GM10266 (cell line): ENCODE data around the gene SCUBE1.

ENCODE experiments used
- DNase-seq: peaks from one replicate; pipeline ENCODE4 v3.0.0; 2012; ENCODE audit errors: extremely low spot score
- TF ChIP-seq, protein P1 (sequence below): IDR thresholded peaks from 2 replicates; pipeline ENCODE4 v1.5.1; 2012; ENCODE audit warnings: mild to moderate bottlenecking, low read depth; ENCODE audit not compliant: control insufficient read depth, insufficient read depth; ENCODE audit errors: missing control alignments

SCUBE1 gene

GRCh38 chr22:43325176-43325575, 18.0 kb downstream of the SCUBE1 start:
- DNase-seq: no peak
- TF ChIP-seq, protein P1, sequence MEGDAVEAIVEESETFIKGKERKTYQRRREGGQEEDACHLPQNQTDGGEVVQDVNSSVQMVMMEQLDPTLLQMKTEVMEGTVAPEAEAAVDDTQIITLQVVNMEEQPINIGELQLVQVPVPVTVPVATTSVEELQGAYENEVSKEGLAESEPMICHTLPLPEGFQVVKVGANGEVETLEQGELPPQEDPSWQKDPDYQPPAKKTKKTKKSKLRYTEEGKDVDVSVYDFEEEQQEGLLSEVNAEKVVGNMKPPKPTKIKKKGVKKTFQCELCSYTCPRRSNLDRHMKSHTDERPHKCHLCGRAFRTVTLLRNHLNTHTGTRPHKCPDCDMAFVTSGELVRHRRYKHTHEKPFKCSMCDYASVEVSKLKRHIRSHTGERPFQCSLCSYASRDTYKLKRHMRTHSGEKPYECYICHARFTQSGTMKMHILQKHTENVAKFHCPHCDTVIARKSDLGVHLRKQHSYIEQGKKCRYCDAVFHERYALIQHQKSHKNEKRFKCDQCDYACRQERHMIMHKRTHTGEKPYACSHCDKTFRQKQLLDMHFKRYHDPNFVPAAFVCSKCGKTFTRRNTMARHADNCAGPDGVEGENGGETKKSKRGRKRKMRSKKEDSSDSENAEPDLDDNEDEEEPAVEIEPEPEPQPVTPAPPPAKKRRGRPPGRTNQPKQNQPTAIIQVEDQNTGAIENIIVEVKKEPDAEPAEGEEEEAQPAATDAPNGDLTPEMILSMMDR: no peak

DNA sequence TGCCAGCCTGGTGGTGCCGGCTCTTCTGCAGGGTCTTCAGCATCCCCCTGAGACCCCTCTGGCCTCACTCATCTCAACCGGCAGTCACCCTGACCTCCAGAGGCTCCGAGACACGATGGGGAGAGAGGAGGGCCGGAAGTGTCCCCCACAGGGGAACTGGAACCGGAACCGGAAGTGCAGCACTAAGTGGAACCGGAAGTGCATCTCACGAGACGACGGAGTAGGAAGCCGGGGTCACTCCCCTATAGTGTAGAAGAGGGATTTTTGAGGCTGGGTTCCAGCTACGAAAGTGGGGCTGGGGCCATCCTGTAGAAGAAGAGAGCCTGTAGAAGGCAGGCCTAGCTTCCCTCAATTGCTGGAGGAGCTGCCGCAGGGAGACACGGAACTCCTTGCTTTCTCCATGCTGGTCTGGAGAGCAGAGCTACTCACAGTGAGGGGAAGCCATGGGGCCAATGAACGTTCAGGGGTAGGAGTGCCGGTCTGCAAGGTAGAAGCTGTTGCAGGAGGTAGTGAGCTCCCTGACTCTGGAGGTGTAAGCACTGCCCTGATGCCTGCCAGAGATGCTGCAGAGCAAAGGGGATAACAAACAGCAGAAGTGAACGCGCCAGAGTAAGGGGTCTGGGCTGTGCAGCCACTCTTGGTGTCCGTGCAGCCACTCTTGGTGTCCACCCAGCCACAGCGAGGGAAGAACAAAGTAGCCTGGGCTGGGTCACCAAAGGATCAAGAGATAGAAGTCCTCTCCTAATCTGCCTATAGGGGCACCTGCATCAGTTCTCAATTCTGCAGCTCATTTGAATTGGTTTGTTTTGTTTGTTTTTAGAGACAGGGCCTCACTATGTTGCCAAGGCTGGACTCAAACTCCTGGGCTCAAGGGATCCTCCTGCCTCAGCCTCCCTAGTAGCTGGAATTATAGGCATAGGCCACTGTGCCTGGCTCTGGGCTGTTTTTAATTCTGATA, 21.9 kb downstream of the SCUBE1 start:
- DNase-seq: no peak
- TF ChIP-seq, protein P1: no peak

DNA sequence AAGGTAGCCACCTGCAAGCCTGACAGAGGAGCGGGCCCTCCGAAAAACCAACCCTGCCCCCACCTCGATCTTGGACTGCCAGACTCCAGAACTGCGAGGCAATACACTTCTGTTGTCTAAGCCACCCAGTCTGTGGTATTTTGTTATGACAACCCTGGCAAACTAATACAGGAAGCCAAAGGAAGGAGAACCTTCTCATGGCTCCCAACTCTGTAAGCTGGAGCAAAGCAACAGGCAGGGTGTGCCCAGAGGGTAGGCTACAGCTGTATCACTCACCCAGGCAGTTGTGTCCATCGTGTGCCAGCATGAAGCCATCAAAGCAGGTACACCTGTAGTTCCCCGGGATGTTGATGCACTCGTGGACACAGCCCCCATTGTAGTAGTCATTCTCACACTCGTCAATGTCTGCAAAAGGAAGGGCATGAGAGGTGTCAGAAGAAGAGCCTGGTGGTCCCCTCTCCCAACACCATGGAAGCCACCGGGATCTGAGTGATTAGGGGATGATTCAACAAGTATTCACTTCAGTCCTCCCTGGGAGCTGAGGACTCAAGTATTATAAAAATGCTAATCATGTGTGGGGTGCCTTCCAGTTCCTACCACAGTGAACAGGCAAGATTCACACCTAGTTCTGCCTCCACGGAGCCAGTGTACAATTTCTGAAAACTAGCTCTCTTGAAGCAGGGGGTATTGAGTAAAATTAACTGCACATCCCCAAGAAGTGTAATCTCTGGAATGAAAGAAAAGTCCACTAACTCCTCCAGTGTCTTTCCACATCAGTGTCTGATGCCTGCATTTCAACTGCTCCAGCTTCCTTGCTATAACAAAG, 23.3 kb downstream of the SCUBE1 start:
- TF ChIP-seq, protein P1: no peak
- DNase-seq: no peak

GRCh38 chr22:43317239-43317638, 25.9 kb downstream of the SCUBE1 start:
- DNase-seq: no peak
- TF ChIP-seq, protein P1: no peak

- DNase-seq: no peak
- TF ChIP-seq, protein P1: no peak
Measured at GRCh38 chr22:43315687-43316217, 27.4 kb downstream of the SCUBE1 start.

- TF ChIP-seq, protein P1: no peak
- DNase-seq: no peak
Measured at GRCh38 chr22:43314611-43315010, 28.6 kb downstream of the SCUBE1 start.
